Stimulated activated CD4-positive, alpha-beta T cell treated with anti-CD3 and anti-CD28 coated beads, Interleukin-4, amount 100 ng/mL, for 1 hour (primary cell): ENCODE data around the gene CRYBG1.
"Not testable (repeated sequence)": the region's sequence is repeated elsewhere in the genome, so short reads cannot be mapped to it uniquely, and the experiment has no call there.

ENCODE experiments used
- DNase-seq: peaks from one replicate; pipeline ENCODE4 v3.0.0-alpha.2; 2020

CRYBG1 gene

DNA sequence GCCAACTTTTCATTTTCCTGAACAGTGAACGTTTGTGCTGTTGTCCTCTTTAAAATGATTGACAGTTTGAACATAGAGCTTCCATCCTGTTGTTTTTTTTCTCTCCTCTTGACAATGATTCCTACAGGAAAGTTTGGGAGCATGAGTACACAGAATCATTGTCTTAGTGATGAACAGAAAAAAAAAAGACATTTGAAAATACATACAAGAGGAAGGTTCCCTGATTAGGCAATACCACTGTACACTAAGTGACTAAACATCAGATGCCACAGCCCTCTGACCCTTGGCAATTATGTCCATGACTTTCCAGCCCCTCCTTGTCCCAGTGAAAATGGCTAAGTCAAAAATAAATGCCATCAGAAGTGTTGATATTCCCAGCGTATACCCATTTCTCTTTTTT, 197.3 kb downstream of the CRYBG1 start:
- no peak for DNase-seq

DNA sequence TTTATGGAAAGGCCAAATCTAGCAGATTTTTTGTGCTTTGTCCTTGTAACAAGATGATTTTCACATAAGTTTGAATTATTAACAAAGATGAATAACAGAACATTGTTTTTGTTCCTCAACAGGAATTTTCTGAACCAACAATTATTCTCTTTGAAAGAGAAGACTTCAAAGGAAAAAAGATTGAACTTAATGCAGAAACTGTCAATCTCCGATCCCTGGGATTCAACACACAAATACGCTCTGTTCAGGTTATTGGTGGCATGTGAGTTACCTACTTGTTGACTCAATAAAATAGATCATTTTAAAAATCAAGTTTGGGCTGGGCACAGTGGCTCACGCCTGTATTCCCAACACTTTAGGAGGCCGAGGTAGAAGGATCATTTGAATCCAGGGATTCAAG, 197.8 kb downstream of the CRYBG1 start:
- DNase-seq, result no peak

DNA sequence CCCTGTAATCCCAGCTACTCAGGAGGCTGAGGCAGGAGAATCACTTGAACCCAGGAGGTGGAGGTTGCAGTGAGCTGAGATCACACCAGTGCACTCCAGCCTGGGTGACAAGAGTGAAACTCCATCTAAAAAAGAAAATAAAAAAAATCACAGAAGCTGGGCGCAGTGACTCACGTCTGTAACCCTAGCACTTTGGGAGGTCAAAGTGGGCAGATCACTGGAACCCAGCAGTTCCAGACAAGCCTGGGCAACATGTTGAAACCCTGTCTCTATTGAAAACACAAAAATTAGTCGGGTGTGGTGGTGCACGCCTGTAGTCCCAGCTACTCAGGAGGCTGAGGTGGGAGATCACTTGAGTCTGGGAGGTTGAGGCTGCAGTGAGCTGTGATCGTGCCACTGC, 199.1 kb downstream of the CRYBG1 start:
- DNase-seq, result not testable (repeated sequence)

DNA sequence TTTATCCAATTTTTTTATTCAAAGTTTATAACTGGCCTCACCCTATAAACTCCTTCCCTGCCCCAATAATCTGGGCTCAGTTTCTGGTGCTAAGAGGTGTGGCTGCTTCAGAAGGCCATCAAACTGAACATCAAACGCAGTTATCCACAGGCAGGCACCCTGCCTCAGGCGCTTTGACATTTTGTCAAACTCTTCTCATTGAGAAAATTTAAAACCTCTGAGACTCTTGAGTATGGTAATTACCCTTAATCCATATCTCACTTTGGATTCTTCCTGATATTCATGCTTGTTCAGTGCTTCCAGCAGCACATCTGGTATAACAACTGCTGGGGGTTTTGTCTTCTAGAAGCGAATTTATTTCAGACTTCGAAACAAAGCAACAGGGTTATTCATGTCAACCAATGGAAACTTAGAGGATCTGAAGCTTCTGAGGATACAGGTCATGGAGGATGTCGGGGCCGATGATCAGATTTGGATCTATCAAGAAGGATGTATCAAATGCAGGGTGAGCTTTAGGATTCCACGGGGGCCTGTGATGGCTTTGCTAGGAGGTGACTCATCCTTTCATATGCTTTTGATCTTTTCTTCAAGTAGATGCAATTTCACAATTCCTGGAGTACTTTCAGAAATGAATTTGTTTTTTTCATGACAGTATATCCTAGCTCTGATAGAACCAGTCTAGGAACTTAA, 200.6 kb downstream of the CRYBG1 start:
- DNase-seq, result no peak

DNA sequence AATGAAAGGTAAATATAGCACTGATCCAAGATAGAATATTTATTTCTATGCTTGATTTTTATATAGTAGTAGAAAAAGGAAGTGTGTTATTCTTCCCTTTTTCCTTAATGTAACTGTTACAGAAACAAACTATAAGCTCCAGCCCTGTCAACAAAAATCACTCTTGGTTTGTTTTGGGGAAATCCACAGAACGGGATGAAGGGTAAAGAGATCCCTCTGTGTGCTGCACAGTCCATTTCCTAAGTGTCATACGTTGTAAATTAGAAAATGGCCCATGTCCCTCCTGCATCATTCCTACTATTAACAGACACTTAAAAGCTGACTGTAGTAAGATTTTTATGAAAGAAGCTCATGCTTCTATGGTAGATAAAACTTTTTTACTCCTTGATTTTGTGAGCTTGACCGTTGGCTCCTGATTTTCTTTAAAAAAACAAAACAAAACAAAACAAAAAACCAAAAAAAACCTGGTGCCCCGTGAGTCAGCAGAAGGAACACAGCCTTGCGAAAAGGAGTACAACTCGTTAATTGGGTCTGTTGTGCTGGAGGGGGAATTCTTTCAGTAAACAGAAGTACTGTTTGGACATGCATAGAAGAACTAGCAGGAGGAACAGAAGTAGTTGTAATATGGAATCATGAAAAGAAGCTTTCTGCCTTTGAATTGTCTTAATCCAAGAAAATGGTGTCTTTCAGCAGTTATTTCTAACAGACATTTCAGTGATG, 201.3 kb downstream of the CRYBG1 start:
- no peak for DNase-seq

DNA sequence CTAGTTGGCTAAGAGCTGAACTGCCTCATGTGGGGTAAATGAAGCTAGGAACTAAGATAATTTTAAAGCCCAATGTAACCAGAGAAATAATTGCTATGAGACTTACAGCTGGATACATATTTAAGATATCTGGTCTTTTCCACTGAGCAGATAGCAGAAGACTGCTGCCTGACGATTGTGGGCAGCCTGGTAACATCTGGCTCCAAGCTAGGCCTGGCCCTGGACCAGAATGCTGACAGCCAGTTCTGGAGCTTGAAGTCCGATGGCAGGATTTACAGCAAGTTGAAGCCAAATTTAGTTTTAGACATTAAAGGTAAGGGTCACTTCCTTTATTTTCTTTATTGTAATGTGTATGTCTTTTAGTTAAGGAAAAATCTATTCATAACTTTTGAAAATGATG, 203.1 kb downstream of the CRYBG1 start:
- no peak for DNase-seq

DNA sequence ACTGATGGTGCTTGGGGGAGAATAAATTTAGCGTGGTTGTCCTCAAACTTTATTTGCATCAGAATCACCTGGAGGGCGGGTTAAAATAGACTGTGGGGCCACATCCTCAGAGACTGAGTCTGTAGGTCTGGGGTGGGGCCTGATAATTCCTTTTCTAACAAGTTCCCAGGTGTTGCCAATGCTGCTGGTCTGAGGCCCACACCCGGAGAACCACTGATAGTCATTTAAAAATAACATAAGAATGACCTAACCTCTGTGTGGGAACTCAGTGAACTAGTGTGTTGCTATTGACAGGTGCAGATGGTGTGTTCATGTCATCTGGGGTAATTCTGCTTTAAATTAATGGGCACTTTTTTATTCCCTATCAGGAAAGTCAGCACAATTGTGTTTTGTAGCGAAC, 204.0 kb downstream of the CRYBG1 start:
- no peak for DNase-seq

DNA sequence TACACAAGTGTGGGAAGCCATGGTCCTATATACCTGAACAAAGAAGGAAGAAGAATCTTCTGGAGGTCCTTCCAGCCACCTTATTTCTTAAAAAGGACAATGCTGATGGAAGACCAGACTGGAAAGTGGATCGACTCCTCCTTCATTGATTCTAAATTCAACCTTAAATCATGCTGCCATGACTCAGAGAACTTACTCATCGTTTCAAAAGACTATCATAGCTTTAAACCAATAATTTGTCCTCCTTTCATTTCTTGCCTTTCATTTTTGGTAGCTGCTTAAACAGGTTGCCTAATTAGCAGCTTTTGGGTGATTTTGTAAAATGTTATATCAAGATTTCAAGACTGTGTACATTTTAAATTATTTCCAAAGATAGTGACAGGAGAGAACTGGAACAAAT, 208.0 kb downstream of the CRYBG1 start:
- DNase-seq, result no peak

DNA sequence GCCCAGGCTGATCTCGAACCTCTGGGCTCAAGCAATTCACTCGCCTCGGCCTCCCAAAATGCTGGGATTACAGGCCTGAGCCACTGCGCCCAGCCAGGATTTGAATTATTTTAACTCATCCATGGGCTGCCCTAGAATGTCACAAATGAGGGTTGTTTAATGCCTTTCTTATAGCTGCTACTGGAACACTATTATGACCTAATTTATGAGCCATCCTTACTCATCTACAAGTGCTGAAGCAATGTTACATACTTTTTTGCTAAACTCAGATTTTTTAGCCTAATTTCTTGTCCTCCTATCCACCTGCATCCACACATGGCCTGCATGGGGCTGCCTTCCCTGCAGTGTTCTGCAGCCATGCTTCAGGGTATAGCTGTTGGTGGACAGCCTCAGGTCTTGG, 208.9 kb downstream of the CRYBG1 start:
- no peak for DNase-seq

DNA sequence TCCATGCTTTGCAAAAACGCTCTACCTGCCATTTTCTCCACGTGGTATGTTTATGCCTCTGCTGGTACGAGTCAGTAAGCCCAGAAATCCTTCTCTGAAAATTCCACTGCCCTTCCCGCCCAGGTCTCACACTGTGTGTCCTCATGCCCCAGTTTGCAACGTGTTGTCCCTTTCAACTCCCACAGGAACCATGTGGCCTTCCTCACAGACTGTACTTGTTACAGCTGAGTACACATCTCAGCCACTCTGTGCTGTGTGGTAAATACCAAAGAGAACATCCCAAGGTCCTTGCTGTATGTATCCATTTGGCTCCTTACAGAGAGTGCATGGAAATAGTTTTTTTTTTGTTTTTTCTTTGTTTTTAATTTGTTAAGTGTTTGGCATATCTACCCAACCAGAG, 211.9 kb downstream of the CRYBG1 start:
- DNase-seq, result no peak

DNA sequence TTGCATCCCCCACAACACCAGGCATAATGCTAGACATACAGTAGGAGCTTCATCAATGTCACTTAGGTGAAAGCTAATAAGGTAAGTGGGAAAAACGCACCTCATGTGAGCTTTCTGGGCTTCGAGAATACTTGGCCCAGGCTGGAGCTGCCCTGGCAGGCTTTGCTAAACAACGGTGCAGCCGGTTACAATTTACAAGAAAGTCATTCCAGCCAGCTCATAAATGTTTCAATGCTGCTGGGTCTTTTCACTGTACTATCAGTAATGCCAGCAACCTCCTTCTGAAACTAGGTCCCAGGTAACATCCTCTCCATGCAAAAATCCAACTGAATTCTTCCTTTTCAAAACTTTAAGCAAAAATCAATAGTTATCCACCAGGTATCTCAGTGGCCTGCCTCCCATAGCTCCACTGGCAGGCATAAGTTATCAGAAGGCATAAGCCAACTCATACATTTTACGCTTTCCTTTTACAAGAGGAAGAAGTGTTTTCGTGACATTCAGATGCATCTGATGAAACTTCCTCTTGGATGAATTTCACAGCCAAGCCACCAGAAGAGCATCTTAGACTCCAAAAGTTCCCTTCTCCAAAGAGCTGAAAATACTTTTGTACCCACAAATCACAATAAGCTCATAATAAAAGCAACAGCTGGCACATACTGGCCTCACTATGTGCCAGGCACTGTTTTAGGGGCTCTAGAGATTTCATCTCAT, 212.5 kb downstream of the CRYBG1 start:
- DNase-seq, result no peak

DNA sequence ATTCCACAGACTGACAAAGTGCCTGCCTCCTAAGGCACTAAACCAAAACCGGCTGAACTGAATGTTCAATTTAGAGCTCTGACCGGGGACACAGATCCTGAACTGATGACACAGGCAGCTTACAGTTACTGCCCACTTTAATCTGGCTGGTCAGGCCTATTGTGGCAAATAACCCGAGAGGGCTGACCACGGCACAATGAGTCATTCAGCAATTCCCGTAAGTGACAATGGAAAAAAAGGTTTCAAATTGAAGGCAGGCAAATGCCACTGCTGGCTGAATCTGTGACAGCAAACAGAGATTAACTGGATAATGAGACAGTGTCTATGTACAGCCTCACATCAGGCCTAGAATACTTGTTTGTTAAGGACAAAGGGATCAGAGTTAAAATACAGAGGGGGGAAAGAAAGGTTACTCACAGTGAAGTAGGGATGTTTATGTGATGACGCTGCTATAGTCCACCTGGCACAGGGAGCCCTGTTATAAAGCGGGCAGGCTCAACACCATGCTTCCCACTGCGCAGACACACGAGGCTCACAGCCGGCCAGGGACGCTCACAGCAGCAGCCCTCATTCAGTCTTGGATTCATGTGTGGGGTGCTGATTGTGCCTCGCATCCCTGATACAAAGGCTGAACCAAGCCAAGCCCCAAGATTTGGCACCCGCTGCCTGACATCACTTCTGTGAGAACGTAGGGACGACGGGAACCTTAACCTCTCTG, 214.4 kb downstream of the CRYBG1 start:
- no peak for DNase-seq

DNA sequence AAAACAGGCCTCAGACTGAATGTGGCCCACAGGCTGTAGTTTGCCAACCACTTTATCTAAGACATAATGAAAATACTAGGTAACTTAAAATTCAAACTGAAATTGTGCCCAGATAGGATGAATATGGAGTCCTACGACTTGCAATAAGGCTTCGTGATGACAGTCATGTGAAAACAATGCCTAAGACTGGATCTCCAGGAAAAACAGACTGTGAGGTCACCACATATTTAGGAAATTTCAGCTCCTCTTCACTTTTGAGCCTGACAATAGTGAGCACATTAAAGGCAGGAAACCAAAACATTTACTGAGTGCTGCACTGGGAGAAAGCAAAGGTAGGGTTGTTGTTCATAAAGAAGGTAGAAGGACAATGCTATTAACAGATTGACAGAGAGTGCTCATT, 218.8 kb downstream of the CRYBG1 start:
- DNase-seq, result no peak

DNA sequence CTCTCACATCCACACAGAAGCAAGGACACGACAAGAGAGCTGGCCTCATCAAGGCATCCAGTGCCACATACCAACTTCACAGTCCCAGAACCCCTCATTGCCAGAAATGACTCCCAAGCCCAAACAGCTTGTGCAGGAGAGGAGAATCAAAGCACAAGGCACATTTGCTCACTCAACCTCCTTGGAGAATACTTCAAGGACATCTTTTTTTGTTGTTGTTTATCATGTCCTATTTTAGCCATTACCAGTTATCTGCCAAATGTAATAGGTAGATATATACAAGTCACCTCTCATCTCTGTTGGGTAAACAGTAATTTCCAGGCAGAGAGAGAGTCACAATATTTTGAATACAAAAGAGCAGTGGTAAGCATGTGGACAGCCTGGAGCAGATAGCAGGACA, 221.0 kb downstream of the CRYBG1 start:
- no peak for DNase-seq

DNA sequence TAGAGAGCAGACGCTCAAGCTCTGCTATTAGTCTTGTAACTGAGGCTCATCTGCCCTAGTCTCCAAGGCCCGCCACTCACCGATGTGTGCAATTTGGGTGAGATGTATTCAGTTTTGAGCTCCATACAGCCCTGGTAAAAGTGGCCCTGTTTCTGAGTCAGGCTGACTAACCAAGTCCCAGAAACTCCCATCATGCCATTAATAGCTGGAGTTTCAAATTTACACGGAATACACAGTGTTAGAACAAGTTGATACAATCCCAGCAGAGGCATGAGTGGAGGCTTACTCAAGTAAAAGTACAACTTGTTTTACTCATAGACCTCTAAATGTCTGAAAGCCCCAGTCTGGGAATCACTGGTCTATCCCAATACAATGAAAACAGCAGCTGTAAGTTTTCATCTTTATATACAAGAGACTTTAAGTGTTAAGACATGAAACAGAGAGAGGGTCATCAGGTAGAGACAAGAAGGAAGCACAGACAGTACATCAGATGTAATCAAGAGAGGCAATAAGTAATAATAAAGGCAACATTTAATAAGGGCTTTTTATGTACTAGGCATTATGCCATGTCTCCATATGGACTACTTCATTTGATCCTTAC, 226.4 kb downstream of the CRYBG1 start:
- no peak for DNase-seq

DNA sequence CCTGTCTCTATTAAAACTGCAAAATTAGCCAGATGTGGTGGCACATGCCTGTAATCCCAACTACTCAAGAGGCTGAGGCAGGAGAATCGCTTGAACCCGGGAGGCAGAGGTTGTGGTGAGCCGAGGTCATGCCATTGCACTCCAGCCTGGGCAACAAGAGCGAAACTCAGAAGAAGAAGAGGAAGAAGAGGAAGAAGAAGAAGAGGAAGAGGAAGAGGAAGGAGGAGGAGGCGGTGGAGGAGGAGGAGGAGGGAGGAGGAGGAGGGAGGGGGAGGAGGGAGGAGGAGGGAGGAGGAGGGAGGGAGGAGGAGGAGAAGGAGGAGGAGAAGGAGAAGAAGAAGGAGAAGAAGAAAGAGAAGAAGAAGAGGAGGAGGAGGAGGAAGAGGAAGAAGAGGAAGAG, 228.4 kb downstream of the CRYBG1 start:
- not testable (repeated sequence) for DNase-seq

DNA sequence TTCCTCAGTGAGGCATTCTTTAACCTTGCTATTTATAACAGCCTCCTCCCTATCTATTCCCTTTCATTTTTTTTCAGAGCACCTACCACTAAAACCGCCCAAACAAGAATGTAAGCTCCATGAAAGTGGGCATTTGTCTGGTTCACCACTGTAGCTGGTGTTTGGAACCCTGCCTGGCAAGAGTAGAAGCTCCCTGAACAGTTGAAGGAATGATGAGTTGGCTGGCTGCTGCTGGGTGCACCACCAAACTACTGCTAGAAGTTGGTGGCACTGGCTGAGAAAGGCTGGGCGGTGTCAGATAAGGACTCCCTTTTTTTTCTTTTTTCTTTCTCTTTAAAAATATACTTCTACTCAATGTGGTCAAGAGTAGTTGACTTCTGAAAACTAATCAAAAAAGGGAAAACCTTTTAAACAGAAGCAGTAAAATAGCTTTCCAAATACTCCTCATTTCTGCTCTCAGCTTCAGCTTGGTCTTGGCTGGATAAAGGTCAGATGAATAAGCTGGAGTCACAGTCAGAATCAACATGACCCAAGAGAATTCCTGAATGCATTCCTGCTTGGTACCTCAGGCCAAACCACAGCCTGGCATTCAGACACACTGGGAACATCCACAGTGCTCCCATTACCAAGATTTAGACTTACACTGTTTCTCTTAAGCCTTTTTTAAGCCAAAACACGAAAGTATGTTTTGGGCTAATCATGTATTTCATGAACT, 230.8 kb downstream of the CRYBG1 start:
- DNase-seq, result no peak

DNA sequence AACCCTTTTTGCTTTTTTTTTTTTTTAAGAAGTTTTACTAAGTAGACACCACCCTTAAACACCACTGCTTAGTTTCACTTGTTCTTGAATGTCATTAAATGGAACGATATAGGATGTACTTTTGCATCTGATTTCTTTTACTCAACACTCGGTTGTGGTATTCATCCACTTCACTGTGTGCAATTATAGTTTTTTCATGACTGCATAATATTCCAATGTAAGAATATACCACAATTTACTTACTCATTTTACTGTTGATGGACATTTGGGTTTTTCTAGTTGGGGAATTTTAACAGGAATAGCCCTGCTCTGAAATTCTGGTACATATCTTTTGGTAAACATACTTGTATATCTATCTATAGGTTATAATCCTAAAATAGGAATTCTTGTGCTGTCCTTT, 238.9 kb downstream of the CRYBG1 start:
- DNase-seq, result no peak

DNA sequence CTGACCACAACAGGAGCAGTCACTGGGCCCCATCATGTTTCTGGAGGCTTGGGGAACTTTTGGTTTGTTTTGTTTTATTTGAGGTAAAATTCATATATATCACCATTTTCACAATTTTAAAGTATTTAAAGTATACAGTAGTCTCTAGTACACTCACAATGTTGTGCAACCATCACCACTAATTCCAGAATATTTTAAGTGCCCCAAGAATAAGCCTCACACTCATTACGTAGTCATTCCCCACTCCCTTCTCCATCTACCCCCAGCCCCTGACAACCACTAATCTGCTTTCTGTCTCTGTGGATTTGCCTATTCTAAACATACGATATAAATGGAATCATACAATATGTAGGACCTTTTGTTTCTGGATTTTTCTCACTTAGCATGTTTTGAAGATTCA, 239.8 kb downstream of the CRYBG1 start:
- no peak for DNase-seq

DNA sequence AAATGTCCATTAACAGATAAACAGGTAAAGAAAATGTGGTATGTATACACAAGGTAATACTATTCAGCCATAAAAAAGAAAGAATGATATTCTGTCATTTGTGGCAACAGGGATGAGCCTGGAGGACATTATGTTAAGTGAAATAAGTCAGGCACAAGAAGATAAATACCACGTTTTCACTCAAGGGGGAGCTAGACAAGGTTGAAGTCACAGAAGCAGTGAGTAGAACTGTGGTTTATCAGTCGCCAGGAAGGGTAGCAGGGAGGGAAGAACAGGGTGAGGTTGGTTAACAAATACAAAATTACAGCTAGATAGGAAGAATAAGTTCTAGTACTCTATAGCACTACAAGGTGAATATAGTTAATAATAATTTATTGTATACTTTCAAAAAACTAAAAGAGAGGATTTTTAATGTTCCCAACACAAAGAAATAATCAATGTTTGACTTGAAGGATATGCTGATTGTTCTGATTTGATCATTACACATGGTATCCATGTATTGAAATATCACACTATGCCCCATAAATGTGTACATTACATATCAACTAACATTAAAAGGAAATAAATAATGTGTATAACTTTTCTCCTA, 247.7 kb downstream of the CRYBG1 start:
- no peak for DNase-seq

DNA sequence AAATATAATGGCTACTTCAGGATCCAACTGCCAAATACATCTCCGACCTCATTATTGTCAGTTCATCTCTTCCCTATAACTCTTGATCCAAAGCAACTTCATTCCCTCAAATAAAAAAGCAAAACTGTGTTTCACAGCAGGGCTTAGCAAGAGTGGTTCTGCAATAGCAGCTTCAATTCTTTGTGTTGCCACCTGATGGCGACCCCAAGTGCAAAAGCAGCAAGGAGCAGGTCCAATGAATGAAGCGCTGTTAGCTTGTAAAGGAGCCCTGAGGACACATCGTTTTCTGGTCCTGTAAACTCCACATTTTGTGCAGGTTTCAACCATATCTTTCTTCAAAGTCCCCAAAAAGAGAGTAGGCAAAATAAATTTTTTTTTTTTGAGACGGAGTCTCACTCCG, 249.2 kb downstream of the CRYBG1 start:
- no peak for DNase-seq

DNA sequence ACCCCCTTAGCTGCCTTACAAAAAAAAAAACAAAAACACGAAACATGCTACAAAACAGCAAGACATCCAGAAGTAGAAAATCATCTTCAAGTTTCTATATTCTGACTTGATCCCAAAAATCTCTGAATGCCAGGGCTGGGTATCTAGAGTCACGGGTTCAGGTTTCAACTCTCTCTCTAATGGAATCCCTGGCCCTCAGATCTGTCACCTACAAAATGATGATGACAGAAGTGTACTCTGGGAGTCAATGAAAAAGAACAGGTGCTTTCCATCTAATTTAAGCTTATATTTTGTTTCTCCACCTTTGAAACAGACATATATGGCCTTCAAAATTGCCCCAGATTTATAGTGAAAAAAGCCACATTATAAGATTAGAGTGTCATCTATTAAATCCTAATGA, 250.5 kb downstream of the CRYBG1 start:
- no peak for DNase-seq
